ENCODE results near the gene GRIA3.

- TF ChIP-seq CTCF (IDR thresholded peaks at IDR 0.05) (no peak), POLR2A (IDR thresholded peaks at IDR 0.05) (no peak)
These were observed 43.2 kb upstream of the GRIA3 start for GRCh38 chrX:123140904-123141303.
